ENCODE data around the gene COL6A5. TPM values are rescaled to one million over a fixed set of nuclear protein-coding genes. Genes with fewer than 3 reads are reported as not detected.

Gene COL6A5
- total and polyA plus RNA-seq, 10 donors: 0.07 to 0.15 TPM; not detected in 8

DNA sequence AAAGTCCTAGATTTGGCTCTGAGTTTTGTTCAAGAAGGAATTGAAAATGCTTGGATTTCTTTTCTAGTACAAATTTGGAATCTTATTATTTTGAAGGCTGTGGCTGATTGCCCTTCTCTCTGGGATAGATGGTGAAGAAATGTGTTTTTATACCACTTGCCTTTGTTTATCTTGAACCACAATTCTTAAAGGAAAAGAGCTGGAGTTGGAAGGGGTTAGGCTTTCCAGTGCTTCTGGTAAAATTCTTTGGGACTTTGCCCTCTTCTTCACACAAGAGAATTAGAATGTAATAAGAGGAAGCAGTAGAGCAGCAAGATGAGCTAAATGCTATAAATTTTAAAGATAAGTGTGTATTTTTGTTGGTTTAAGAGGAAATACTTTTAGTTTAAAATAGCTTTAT lies 65.8 kb downstream of the COL6A5 start:
- H3K36me3 ChIP-seq: no peaks in the 10 kb centered on the region
- peaks cover 0 to 3% (median 0%) of the 10 kb centered on the region in 7 donors for H3K27me3 ChIP-seq (replicated peaks in 1 of 7)
- H3K4me3 ChIP-seq: no peak overlapping the region
- DNase-seq: no peak
- intact Hi-C loops (cut with DNase I; ENCODE audit: low total_unique reads): no loop called here
- H3K9me3 ChIP-seq: peaks cover 0 to 24% (median 17%) of the 10 kb centered on the region in 8 donors
- TF ChIP-seq POLR2A (IDR thresholded peaks at IDR 0.05) (no peak), POLR2AphosphoS5 (IDR thresholded peaks at IDR 0.05) (no peak)
- TF ChIP-seq, protein P1, sequence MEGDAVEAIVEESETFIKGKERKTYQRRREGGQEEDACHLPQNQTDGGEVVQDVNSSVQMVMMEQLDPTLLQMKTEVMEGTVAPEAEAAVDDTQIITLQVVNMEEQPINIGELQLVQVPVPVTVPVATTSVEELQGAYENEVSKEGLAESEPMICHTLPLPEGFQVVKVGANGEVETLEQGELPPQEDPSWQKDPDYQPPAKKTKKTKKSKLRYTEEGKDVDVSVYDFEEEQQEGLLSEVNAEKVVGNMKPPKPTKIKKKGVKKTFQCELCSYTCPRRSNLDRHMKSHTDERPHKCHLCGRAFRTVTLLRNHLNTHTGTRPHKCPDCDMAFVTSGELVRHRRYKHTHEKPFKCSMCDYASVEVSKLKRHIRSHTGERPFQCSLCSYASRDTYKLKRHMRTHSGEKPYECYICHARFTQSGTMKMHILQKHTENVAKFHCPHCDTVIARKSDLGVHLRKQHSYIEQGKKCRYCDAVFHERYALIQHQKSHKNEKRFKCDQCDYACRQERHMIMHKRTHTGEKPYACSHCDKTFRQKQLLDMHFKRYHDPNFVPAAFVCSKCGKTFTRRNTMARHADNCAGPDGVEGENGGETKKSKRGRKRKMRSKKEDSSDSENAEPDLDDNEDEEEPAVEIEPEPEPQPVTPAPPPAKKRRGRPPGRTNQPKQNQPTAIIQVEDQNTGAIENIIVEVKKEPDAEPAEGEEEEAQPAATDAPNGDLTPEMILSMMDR (IDR thresholded peaks at IDR 0.05 in 8 of 11, conservative IDR thresholded peaks at IDR 0.05 in 3 of 11): no peak
- H3K27ac ChIP-seq: no peak overlapping the region
- H3K4me1 ChIP-seq: no peaks in the 10 kb centered on the region

DNA sequence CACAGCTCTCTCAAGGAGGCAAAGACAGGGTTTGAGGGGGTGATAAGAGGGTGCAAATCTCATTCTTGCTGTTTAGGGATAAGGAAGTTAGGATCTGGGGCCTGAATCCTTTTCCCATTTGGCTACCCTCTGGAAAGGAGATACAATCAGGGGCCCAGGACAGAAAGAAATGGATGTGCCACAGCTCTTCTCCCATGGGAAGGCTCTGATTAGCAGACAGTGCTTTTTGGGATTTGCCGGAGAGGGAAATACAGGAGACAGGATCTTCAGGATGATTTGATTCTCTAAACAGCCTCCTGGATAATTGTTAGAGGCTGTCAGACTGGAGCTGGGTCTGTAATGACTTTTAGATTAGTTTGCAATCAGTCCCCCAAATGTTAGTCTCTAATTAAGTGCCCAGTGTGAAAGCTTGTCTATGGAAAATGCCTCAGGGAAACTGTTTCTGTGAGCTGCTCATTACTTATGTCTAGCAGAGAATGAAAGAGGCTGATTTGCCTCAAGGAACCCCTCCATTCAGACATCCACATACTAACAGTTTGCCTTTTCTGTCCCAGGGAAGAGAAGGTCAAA lies 67.6 kb downstream of the COL6A5 start:
- WGBS, 5 donors: 0 to 50% (median 1%) methylated on average over 1 of the region's 1 CpG
- peaks cover 0 to 15% (median 13%) of the 10 kb centered on the region in 8 donors for H3K9me3 ChIP-seq
- H3K27ac ChIP-seq: no peak overlapping the region
- H3K4me3 ChIP-seq: no peak overlapping the region
- no peak for DNase-seq
- TF ChIP-seq, protein P1 (IDR thresholded peaks at IDR 0.05 in 8 of 11, conservative IDR thresholded peaks at IDR 0.05 in 3 of 11): no peak
- no peak for TF ChIP-seq POLR2A (IDR thresholded peaks at IDR 0.05)
- TF ChIP-seq POLR2AphosphoS5 (IDR thresholded peaks at IDR 0.05): no peak
- H3K4me1 ChIP-seq: no peaks in the 10 kb centered on the region
- H3K27me3 ChIP-seq (replicated peaks in 1 of 7): peaks cover 0 to 14% (median 0%) of the 10 kb centered on the region in 7 donors
- H3K36me3 ChIP-seq: no peaks in the 10 kb centered on the region
- intact Hi-C loops (cut with DNase I; ENCODE audit: low total_unique reads): no loop called here

DNA sequence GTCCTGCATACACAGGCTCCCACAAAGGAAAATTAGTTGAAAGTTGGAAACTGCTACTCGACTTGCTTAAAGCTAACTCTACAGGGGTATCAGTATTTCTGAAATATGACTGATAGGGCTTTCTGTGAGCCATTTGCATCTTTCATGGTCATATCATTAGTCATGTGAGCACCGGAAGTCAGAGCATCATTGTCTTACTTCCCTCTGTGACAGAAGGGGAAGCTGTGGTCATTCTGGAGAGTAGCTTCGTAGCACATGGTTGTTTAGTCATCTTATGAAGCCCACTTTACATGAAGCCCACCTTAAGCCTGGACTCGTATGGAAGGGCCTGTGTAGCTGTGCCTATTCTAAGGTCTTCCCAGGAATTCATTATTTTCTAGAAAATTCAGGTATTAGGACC lies 69.0 kb downstream of the COL6A5 start:
- WGBS, 5 donors: 45 to 67% (median 52%) methylated on average over 2 to 4 of the region's 4 CpGs
- peaks cover 0 to 18% (median 0%) of the 10 kb centered on the region in 7 donors for H3K27me3 ChIP-seq (replicated peaks in 1 of 7)
- H3K4me3 ChIP-seq: no peak overlapping the region
- TF ChIP-seq POLR2AphosphoS5 (IDR thresholded peaks at IDR 0.05): no peak
- TF ChIP-seq, protein P1 (IDR thresholded peaks at IDR 0.05 in 8 of 11, conservative IDR thresholded peaks at IDR 0.05 in 3 of 11): no peak
- intact Hi-C loops (cut with DNase I; ENCODE audit: low total_unique reads): no loop called here
- no peaks in the 10 kb centered on the region for H3K36me3 ChIP-seq
- H3K4me1 ChIP-seq: no peaks in the 10 kb centered on the region
- no peak overlapping the region for H3K27ac ChIP-seq
- H3K9me3 ChIP-seq: peaks cover 0 to 1% (median 0%) of the 10 kb centered on the region in 8 donors
- no peak for DNase-seq

DNA sequence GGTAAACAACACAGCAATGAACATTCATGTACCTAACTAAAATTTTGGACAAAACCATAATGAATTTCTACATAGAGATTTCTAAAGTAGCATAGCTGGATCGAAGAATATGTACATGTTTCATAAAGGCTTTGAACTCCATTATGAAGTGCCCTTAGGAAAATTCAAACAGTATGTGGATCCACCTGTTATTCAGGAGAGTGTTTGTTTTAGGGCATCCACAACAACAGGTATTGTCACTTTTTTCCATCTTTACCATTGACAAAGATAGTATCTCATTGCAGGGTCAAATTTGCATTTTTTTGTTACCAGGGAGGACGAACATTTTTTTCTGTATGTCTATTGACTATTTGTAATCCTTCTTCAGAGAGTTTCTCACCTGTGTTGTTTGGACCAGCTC lies 75.0 kb downstream of the COL6A5 start:
- no peak overlapping the region for H3K27ac ChIP-seq
- no peaks in the 10 kb centered on the region for H3K4me1 ChIP-seq
- intact Hi-C loops (cut with DNase I; ENCODE audit: low total_unique reads): no loop called here
- H3K9me3 ChIP-seq: no peaks in the 10 kb centered on the region
- WGBS, 5 donors: 81 to 92% (median 87%) methylated on average over 2 of the region's 2 CpGs
- no peak for DNase-seq
- H3K36me3 ChIP-seq: no peaks in the 10 kb centered on the region
- H3K4me3 ChIP-seq: no peak overlapping the region
- TF ChIP-seq POLR2AphosphoS5 (IDR thresholded peaks at IDR 0.05) (no peak), POLR2A (IDR thresholded peaks at IDR 0.05) (no peak)
- TF ChIP-seq, protein P1 (IDR thresholded peaks at IDR 0.05 in 8 of 11, conservative IDR thresholded peaks at IDR 0.05 in 3 of 11): no peak
- peaks cover 0 to 18% (median 0%) of the 10 kb centered on the region in 7 donors for H3K27me3 ChIP-seq (replicated peaks in 1 of 7)

All from spleen (tissue), 11 donors.